CD4-positive, alpha-beta T cell treated with Interleukin-17A for 4 hours (primary cell): ENCODE results near the gene FTCDNL1.
A peak's percentile ranks its signal among the peaks of the same experiment; 100 is the strongest.

ENCODE experiments used
- DNase-seq: peaks from one replicate; pipeline ENCODE4 v3.0.0-alpha.2; 2020; ENCODE audit warnings: mixed read lengths

Gene FTCDNL1

GRCh38 chr2:199850718-199851500 lies at the start of gene FTCDNL1:
Gene FTCDNL1, minus strand, starts transcription at chr2:199851192. Its CDS starts 2,230 bp downstream, at chr2:199848962.
- peak; percentile 70 for DNase-seq

GRCh38 chr2:199896617-199897016 lies 45.6 kb upstream of the FTCDNL1 start:
- no peak for DNase-seq

- DNase-seq, result no peak
Measured at GRCh38 chr2:199895406-199895805, 44.4 kb upstream of the FTCDNL1 start.

GRCh38 chr2:199883474-199884212 lies 32.7 kb upstream of the FTCDNL1 start:
- no peak for DNase-seq

- no peak for DNase-seq
Measured at GRCh38 chr2:199882667-199883066, 31.7 kb upstream of the FTCDNL1 start.

GRCh38 chr2:199875400-199875799 lies 24.4 kb upstream of the FTCDNL1 start:
- DNase-seq, result no peak

- no peak for DNase-seq
Measured at GRCh38 chr2:199874209-199874608, 23.2 kb upstream of the FTCDNL1 start.

- DNase-seq, result no peak
Measured at GRCh38 chr2:199870581-199870980, 19.6 kb upstream of the FTCDNL1 start.

- DNase-seq, result no peak
Measured at GRCh38 chr2:199869653-199870052, 18.7 kb upstream of the FTCDNL1 start.

- no peak for DNase-seq
Measured at GRCh38 chr2:199869227-199869541, 18.2 kb upstream of the FTCDNL1 start.

- no peak for DNase-seq
Measured at GRCh38 chr2:199868431-199869226, 17.6 kb upstream of the FTCDNL1 start.

- DNase-seq, result no peak
Measured at GRCh38 chr2:199865905-199866304, 14.9 kb upstream of the FTCDNL1 start.

- no peak for DNase-seq
Measured at GRCh38 chr2:199862788-199863187, 11.8 kb upstream of the FTCDNL1 start.

GRCh38 chr2:199861132-199861774 lies 10.3 kb upstream of the FTCDNL1 start:
- no peak for DNase-seq

- no peak for DNase-seq
Measured at GRCh38 chr2:199855812-199856211, 4.8 kb upstream of the FTCDNL1 start.

- DNase-seq, result no peak
Measured at GRCh38 chr2:199851883-199852282, 891 bp upstream of the FTCDNL1 start.

GRCh38 chr2:199851501-199851810 lies 464 bp upstream of the FTCDNL1 start:
- DNase-seq, result no peak

- no peak for DNase-seq
Measured at GRCh38 chr2:199850218-199850717, 724 bp downstream of the FTCDNL1 start.

- no peak for DNase-seq
Measured at GRCh38 chr2:199848389-199849130, 2.4 kb downstream of the FTCDNL1 start.

GRCh38 chr2:199847181-199847864 lies 3.7 kb downstream of the FTCDNL1 start:
- DNase-seq, result no peak

- no peak for DNase-seq
Measured at GRCh38 chr2:199842631-199843395, 8.2 kb downstream of the FTCDNL1 start.
